Measurements from ENCODE around the gene PTPRN2. TPM values are rescaled to one million over a fixed set of nuclear protein-coding genes. Genes with fewer than 3 reads are reported as not detected.

Gene PTPRN2
- total and polyA plus RNA-seq, 2 donors: 1.7 to 1.9 TPM

GRCh38 chr7:158543840-158544239 lies 43.8 kb downstream of the PTPRN2 start:
- Histone ChIP-seq H3K4me3 (ENCODE audit: low read length in 2 of 2) (no peak overlapping the region), H3K9me3 (ENCODE audit: control insufficient read depth in 2 of 2, insufficient read depth in 1 of 2, low read length in 1 of 2) (no peaks in the 10 kb centered on the region), H3K27ac (ENCODE audit: low read depth in 1 of 2, low read length in 1 of 2) (no peak overlapping the region), H3K36me3 (ENCODE audit: control insufficient read depth in 2 of 2, insufficient read depth in 2 of 2, low read length in 1 of 2) (no peaks in the 10 kb centered on the region), H3K4me1 (ENCODE audit: control insufficient read depth in 2 of 2, insufficient read depth in 2 of 2, low read length in 2 of 2) (no peaks in the 10 kb centered on the region), H3K27me3 (ENCODE audit: control insufficient read depth in 2 of 2, insufficient read depth in 1 of 2, low read length in 1 of 2) (no peaks in the 10 kb centered on the region)
- 95% methylated on average over 11 of the region's 11 CpGs for WGBS
- no peak for DNase-seq (ENCODE audit: low read depth in 6 of 9, low spot score in 9 of 9)

GRCh38 chr7:158542651-158543566 lies 44.7 kb downstream of the PTPRN2 start:
- Histone ChIP-seq H3K4me3 (ENCODE audit: low read length in 2 of 2) (no peak overlapping the region), H3K27ac (ENCODE audit: low read depth in 1 of 2, low read length in 1 of 2) (no peak overlapping the region), H3K36me3 (ENCODE audit: control insufficient read depth in 2 of 2, insufficient read depth in 2 of 2, low read length in 1 of 2) (no peaks in the 10 kb centered on the region), H3K27me3 (ENCODE audit: control insufficient read depth in 2 of 2, insufficient read depth in 1 of 2, low read length in 1 of 2) (no peaks in the 10 kb centered on the region), H3K9me3 (ENCODE audit: control insufficient read depth in 2 of 2, insufficient read depth in 1 of 2, low read length in 1 of 2) (no peaks in the 10 kb centered on the region), H3K4me1 (ENCODE audit: control insufficient read depth in 2 of 2, insufficient read depth in 2 of 2, low read length in 2 of 2) (no peaks in the 10 kb centered on the region)
- WGBS: 92% methylated on average over 19 of the region's 19 CpGs
- no peak for DNase-seq (ENCODE audit: low read depth in 6 of 9, low spot score in 9 of 9)

- H3K9me3 ChIP-seq (ENCODE audit: control insufficient read depth in 2 of 2, insufficient read depth in 1 of 2, low read length in 1 of 2): no peaks in the 10 kb centered on the region
- no peak overlapping the region for H3K27ac ChIP-seq (ENCODE audit: low read depth in 1 of 2, low read length in 1 of 2)
- H3K4me1 ChIP-seq (ENCODE audit: control insufficient read depth in 2 of 2, insufficient read depth in 2 of 2, low read length in 2 of 2): no peaks in the 10 kb centered on the region
- DNase-seq (ENCODE audit: low read depth in 6 of 9, low spot score in 9 of 9): peak in 8 of 9 donors; percentile 4 to 63 (median 40)
- H3K27me3 ChIP-seq (ENCODE audit: control insufficient read depth in 2 of 2, insufficient read depth in 1 of 2, low read length in 1 of 2): no peaks in the 10 kb centered on the region
- WGBS: 19% methylated on average over 13 of the region's 13 CpGs
- no peak overlapping the region for H3K4me3 ChIP-seq (ENCODE audit: low read length in 2 of 2)
- no peaks in the 10 kb centered on the region for H3K36me3 ChIP-seq (ENCODE audit: control insufficient read depth in 2 of 2, insufficient read depth in 2 of 2, low read length in 1 of 2)
Measured at GRCh38 chr7:158541346-158542010, 46.1 kb downstream of the PTPRN2 start.

- no peaks in the 10 kb centered on the region for H3K27me3 ChIP-seq (ENCODE audit: control insufficient read depth in 2 of 2, insufficient read depth in 1 of 2, low read length in 1 of 2)
- no peak overlapping the region for H3K27ac ChIP-seq (ENCODE audit: low read depth in 1 of 2, low read length in 1 of 2)
- no peaks in the 10 kb centered on the region for H3K4me1 ChIP-seq (ENCODE audit: control insufficient read depth in 2 of 2, insufficient read depth in 2 of 2, low read length in 2 of 2)
- 98% methylated on average over 12 of the region's 12 CpGs for WGBS
- peaks cover 0 to 2% of the 10 kb centered on the region in 2 donors for H3K9me3 ChIP-seq (ENCODE audit: control insufficient read depth in 2 of 2, insufficient read depth in 1 of 2, low read length in 1 of 2)
- no peak for DNase-seq (ENCODE audit: low read depth in 6 of 9, low spot score in 9 of 9)
- no peak overlapping the region for H3K4me3 ChIP-seq (ENCODE audit: low read length in 2 of 2)
- no peaks in the 10 kb centered on the region for H3K36me3 ChIP-seq (ENCODE audit: control insufficient read depth in 2 of 2, insufficient read depth in 2 of 2, low read length in 1 of 2)
Measured at GRCh38 chr7:158539711-158540146, 47.9 kb downstream of the PTPRN2 start.

GRCh38 chr7:158538156-158538946 lies 49.3 kb downstream of the PTPRN2 start:
- Histone ChIP-seq H3K27ac (ENCODE audit: low read depth in 1 of 2, low read length in 1 of 2) (no peak overlapping the region), H3K36me3 (ENCODE audit: control insufficient read depth in 2 of 2, insufficient read depth in 2 of 2, low read length in 1 of 2) (no peaks in the 10 kb centered on the region), H3K27me3 (ENCODE audit: control insufficient read depth in 2 of 2, insufficient read depth in 1 of 2, low read length in 1 of 2) (no peaks in the 10 kb centered on the region), H3K4me3 (ENCODE audit: low read length in 2 of 2) (no peak overlapping the region), H3K4me1 (ENCODE audit: control insufficient read depth in 2 of 2, insufficient read depth in 2 of 2, low read length in 2 of 2) (no peaks in the 10 kb centered on the region), H3K9me3 (ENCODE audit: control insufficient read depth in 2 of 2, insufficient read depth in 1 of 2, low read length in 1 of 2) (peaks cover 0 to 3% of the 10 kb centered on the region in 2 donors)
- 96% methylated on average over 36 of the region's 36 CpGs for WGBS
- DNase-seq (ENCODE audit: low read depth in 6 of 9, low spot score in 9 of 9): no peak

- 85% methylated on average over 7 of the region's 7 CpGs for WGBS
Measured at GRCh38 chr7:158537516-158537882, 50.1 kb downstream of the PTPRN2 start.

GRCh38 chr7:158536871-158537515 lies 50.6 kb downstream of the PTPRN2 start:
- H3K4me3 ChIP-seq (ENCODE audit: low read length in 2 of 2): no peak overlapping the region
- no peaks in the 10 kb centered on the region for H3K4me1 ChIP-seq (ENCODE audit: control insufficient read depth in 2 of 2, insufficient read depth in 2 of 2, low read length in 2 of 2)
- no peaks in the 10 kb centered on the region for H3K27me3 ChIP-seq (ENCODE audit: control insufficient read depth in 2 of 2, insufficient read depth in 1 of 2, low read length in 1 of 2)
- no peak for DNase-seq (ENCODE audit: low read depth in 6 of 9, low spot score in 9 of 9)
- 65% methylated on average over 13 of the region's 13 CpGs for WGBS
- no peak overlapping the region for H3K27ac ChIP-seq (ENCODE audit: low read depth in 1 of 2, low read length in 1 of 2)
- peaks cover 0 to 3% of the 10 kb centered on the region in 2 donors for H3K9me3 ChIP-seq (ENCODE audit: control insufficient read depth in 2 of 2, insufficient read depth in 1 of 2, low read length in 1 of 2)
- H3K36me3 ChIP-seq (ENCODE audit: control insufficient read depth in 2 of 2, insufficient read depth in 2 of 2, low read length in 1 of 2): no peaks in the 10 kb centered on the region

More at GRCh38 chr7:158537516-158537882, 50.1 kb downstream of the PTPRN2 start:
- no peaks in the 10 kb centered on the region for H3K4me1 ChIP-seq (ENCODE audit: control insufficient read depth in 2 of 2, insufficient read depth in 2 of 2, low read length in 2 of 2)
- no peak overlapping the region for H3K27ac ChIP-seq (ENCODE audit: low read depth in 1 of 2, low read length in 1 of 2)
- H3K36me3 ChIP-seq (ENCODE audit: control insufficient read depth in 2 of 2, insufficient read depth in 2 of 2, low read length in 1 of 2): no peaks in the 10 kb centered on the region
- peaks cover 0 to 3% of the 10 kb centered on the region in 2 donors for H3K9me3 ChIP-seq (ENCODE audit: control insufficient read depth in 2 of 2, insufficient read depth in 1 of 2, low read length in 1 of 2)
- no peaks in the 10 kb centered on the region for H3K27me3 ChIP-seq (ENCODE audit: control insufficient read depth in 2 of 2, insufficient read depth in 1 of 2, low read length in 1 of 2)
- H3K4me3 ChIP-seq (ENCODE audit: low read length in 2 of 2): no peak overlapping the region
- DNase-seq (ENCODE audit: low read depth in 6 of 9, low spot score in 9 of 9): no peak

- peaks cover 0 to 3% of the 10 kb centered on the region in 2 donors for H3K9me3 ChIP-seq (ENCODE audit: control insufficient read depth in 2 of 2, insufficient read depth in 1 of 2, low read length in 1 of 2)
- no peak overlapping the region for H3K4me3 ChIP-seq (ENCODE audit: low read length in 2 of 2)
- H3K27ac ChIP-seq (ENCODE audit: low read depth in 1 of 2, low read length in 1 of 2): no peak overlapping the region
- 84% methylated on average over 4 of the region's 4 CpGs for WGBS
- DNase-seq (ENCODE audit: low read depth in 6 of 9, low spot score in 9 of 9): no peak
- no peaks in the 10 kb centered on the region for H3K36me3 ChIP-seq (ENCODE audit: control insufficient read depth in 2 of 2, insufficient read depth in 2 of 2, low read length in 1 of 2)
- H3K4me1 ChIP-seq (ENCODE audit: control insufficient read depth in 2 of 2, insufficient read depth in 2 of 2, low read length in 2 of 2): no peaks in the 10 kb centered on the region
- H3K27me3 ChIP-seq (ENCODE audit: control insufficient read depth in 2 of 2, insufficient read depth in 1 of 2, low read length in 1 of 2): no peaks in the 10 kb centered on the region
Measured at GRCh38 chr7:158535079-158535478, 52.5 kb downstream of the PTPRN2 start.

Measured in thymus (tissue), 11 donors.